Endothelial cell of umbilical vein (primary cell): Measurements from ENCODE around the gene PHTF1. TPM values are rescaled to one million over a fixed set of nuclear protein-coding genes. Genes with fewer than 3 reads are reported as not detected.

Experiments
- BruUV-seq: library from RNA; stranded (reverse); fragments of 400-500 nt; replicated peaks from 2 replicates; lab custom pipeline; 2021; lab: Mats Ljungman, UMichigan
- CTCF ChIA-PET: fragments of 300-600, 350-600 bp; sonication (Branson Sonifier 250); formaldehyde crosslinking; loops from one replicate; lab custom pipeline; 2021; ENCODE audit warnings: antibody characterized with exemption, inconsistent platforms; lab: Charles Lee
- POLR2A ChIA-PET: fragments of 300-600, 350-600 bp; sonication (Branson Sonifier 250); formaldehyde crosslinking; loops from one replicate; lab custom pipeline; 2021; ENCODE audit warnings: antibody characterized with exemption, inconsistent platforms; lab: Charles Lee
- DNase-seq: peaks from one replicate; pipeline ENCODE4 v3.0.0-alpha.2; 2011; ENCODE audit warnings: low read depth, low spot score
- FAIRE-seq: peaks from 2 replicates; lab custom pipeline; 2011; peaks lifted over from hg19 to GRCh38; lab: Jason Lieb, UNC
- H2AFZ ChIP-seq: 2 replicates; pipeline ENCODE4 v1.6.0; 2012; ENCODE audit warnings: low read depth, low read length, control low read depth, inconsistent platforms
- H3K27ac ChIP-seq: 2 replicates; pipeline ENCODE4 v1.5.1; 2011; ENCODE audit warnings: low read depth, mild to moderate bottlenecking, control low read depth, low read length, moderate library complexity; ENCODE audit not compliant: insufficient read depth
- H3K27me3 ChIP-seq, 2 experiments: 2 replicates each; pipeline versions ENCODE4 v1.6.0 to v1.6.1; 2011; ENCODE audit warnings: low read length in 2 of 2, mixed read lengths in 1 of 2; ENCODE audit not compliant: control insufficient read depth in 2 of 2, insufficient read depth in 2 of 2
- H3K36me3 ChIP-seq, 2 experiments: 2 replicates in 1 of 2; 3 replicates in 1 of 2; pipeline ENCODE4 v1.5.1; 2011; ENCODE audit warnings: low read length in 2 of 2, mild to moderate bottlenecking in 1 of 2, moderate library complexity in 1 of 2; ENCODE audit not compliant: control insufficient read depth in 2 of 2, insufficient read depth in 2 of 2; ENCODE audit errors: extremely low read depth in 1 of 2
- H3K4me1 ChIP-seq: 3 replicates; pipeline ENCODE4 v1.5.1; 2011; ENCODE audit warnings: mild to moderate bottlenecking, low read length; ENCODE audit not compliant: control insufficient read depth, insufficient read depth; ENCODE audit errors: extremely low read depth
- H3K4me2 ChIP-seq: 2 replicates; pipeline ENCODE4 v1.6.1; 2011; ENCODE audit warnings: low read length, control low read depth, mixed read lengths; ENCODE audit not compliant: insufficient read depth
- H3K4me3 ChIP-seq, 3 experiments: fragments of 200-600 bp in 1 of 3; sonication (generic), shearing (Covaris generic) in 1 of 3; replicated peaks in 1 of 3; 2 replicates each; pipeline ENCODE4 v1.5.1; 2011 to 2016; ENCODE audit warnings: control low read depth in 3 of 3, low read length in 3 of 3, mild to moderate bottlenecking in 2 of 3, inconsistent platforms in 1 of 3, low read depth in 1 of 3, moderate library complexity in 1 of 3; ENCODE audit not compliant: insufficient read depth in 1 of 3
- H3K79me2 ChIP-seq: 2 replicates; pipeline ENCODE4 v1.6.0; 2012; ENCODE audit warnings: low read length, inconsistent platforms; ENCODE audit not compliant: control insufficient read depth, insufficient read depth
- H3K9ac ChIP-seq: replicated peaks from 2 replicates; pipeline ENCODE3; 2011; ENCODE audit warnings: low read length, control low read depth; ENCODE audit not compliant: insufficient read depth; ENCODE audit errors: extremely low read depth
- H3K9me1 ChIP-seq: replicated peaks from 3 replicates; pipeline ENCODE4 v1.6.0; 2011; ENCODE audit warnings: mild to moderate bottlenecking, low read length; ENCODE audit not compliant: control insufficient read depth, insufficient read depth; ENCODE audit errors: extremely low read depth
- H3K9me3 ChIP-seq: replicated peaks from 2 replicates; pipeline ENCODE4 v1.5.1; 2012; ENCODE audit warnings: low read length, inconsistent platforms; ENCODE audit not compliant: control insufficient read depth, insufficient read depth
- H4K20me1 ChIP-seq: replicated peaks from 2 replicates; pipeline ENCODE3; 2011; ENCODE audit warnings: mild to moderate bottlenecking, low read length; ENCODE audit not compliant: control insufficient read depth, insufficient read depth; ENCODE audit errors: extremely low read depth
- CTCF ChIP-seq, 2 donors: IDR thresholded peaks; 1 replicate in 1 of 2; 2 replicates in 1 of 2; pipeline ENCODE4 v1.5.1; 2011; ENCODE audit warnings: low read length in 2 of 2, mild to moderate bottlenecking in 2 of 2, moderate library complexity in 2 of 2, control low read depth in 1 of 2, inconsistent platforms in 1 of 2, low read depth in 1 of 2; ENCODE audit not compliant: insufficient read depth in 1 of 2; ENCODE audit errors: extremely low read depth in 1 of 2
- EZH2 ChIP-seq: IDR thresholded peaks from 2 replicates; pipeline ENCODE4 v1.6.1; 2012; ENCODE audit warnings: borderline replicate concordance, low read depth, mild to moderate bottlenecking, moderate library complexity, low read length, inconsistent platforms; ENCODE audit not compliant: severe bottlenecking
- FOS ChIP-seq: IDR thresholded peaks from 2 replicates; pipeline ENCODE4 v1.6.1; 2011; ENCODE audit warnings: mild to moderate bottlenecking, low read length, moderate library complexity, borderline replicate concordance; ENCODE audit not compliant: insufficient read depth
- GATA2 ChIP-seq: IDR thresholded peaks from 2 replicates; pipeline ENCODE4 v1.7.0; 2011; ENCODE audit warnings: low read depth, mild to moderate bottlenecking, moderate library complexity, mixed read lengths, low read length; ENCODE audit not compliant: insufficient read length, insufficient read depth
- MAX ChIP-seq: IDR thresholded peaks from 2 replicates; pipeline ENCODE4 v1.6.1; 2011; ENCODE audit not compliant: insufficient read depth, insufficient read length
- MYC ChIP-seq: IDR thresholded peaks from one replicate; pipeline ENCODE4 v1.6.1; 2011; ENCODE audit warnings: mild to moderate bottlenecking, low read depth, low read length
- POLR2A ChIP-seq: IDR thresholded peaks from 2 replicates; pipeline ENCODE4 v1.6.1; 2012; ENCODE audit warnings: low read depth, mild to moderate bottlenecking, control low read depth, low read length
- POLR2AphosphoS5 ChIP-seq: IDR thresholded peaks from 2 replicates; pipeline ENCODE4 v1.6.1; 2012; ENCODE audit warnings: low read depth, mild to moderate bottlenecking, control low read depth, low read length, moderate library complexity; ENCODE audit not compliant: insufficient read depth
- dilution Hi-C: fragments of 300-500 bp; cut with MboI; formaldehyde crosslinking; loops from one replicate; pipeline ENCODE4 v1.15.0; 2019; ENCODE audit warnings: low sequenced_read_pairs; ENCODE audit not compliant: extremely low pct_ligation_motif_present
- intact Hi-C: fragments of 100-400 bp; cut with micrococcal nuclease; formaldehyde crosslinking; loops from one replicate; pipeline ENCODE4 v1.10.0; 2022
- polyA plus RNA-seq, 4 experiments: library from polyadenylated mRNA; depleted of rRNA in 3 of 4; stranded (reverse) in 3 of 4; unstranded in 1 of 4; fragments of >200 nt; gene quantifications; 2 replicates each; pipeline versions ENCODE4 v1.2.1 to v1.2.3, GENCODE V29; 2011 to 2012; ENCODE audit warnings: missing spikeins in 1 of 4
- total RNA-seq: library from RNA; stranded (reverse); gene quantifications from 2 replicates; pipeline ENCODE4 v1.2.3, GENCODE V29; 2021

Gene PHTF1
- total and polyA plus RNA-seq, 2 donors (not counting 3 experiments of a cell fraction or from before 2014, with no cell fraction given), result 26.3 to 62.6 TPM

GRCh38 chr1:113670650-113671049 lies 88.6 kb downstream of the PHTF1 start:
- no peak overlapping the region for H2AFZ ChIP-seq
- POLR2A ChIA-PET, result no interaction called here
- no peaks in the 10 kb centered on the region for H3K79me2 ChIP-seq
- H4K20me1 ChIP-seq, result no peaks in the 10 kb centered on the region
- no peaks in the 10 kb centered on the region for H3K4me1 ChIP-seq
- H3K9me3 ChIP-seq, result no peaks in the 10 kb centered on the region
- H3K36me3 ChIP-seq, result no peaks in the 10 kb centered on the region
- CTCF ChIA-PET, result interaction anchor here (1.2 to 1.9 kb wide), 2 partner anchors 11 to 13 kb away, joined by 4 to 5 read pairs; no protein-coding TSS in a partner anchor
- no TSS peak for BruUV-seq
- no peaks in the 10 kb centered on the region for H3K27me3 ChIP-seq
- H3K4me2 ChIP-seq, result no peak overlapping the region
- H3K27ac ChIP-seq, result no peak overlapping the region
- intact Hi-C loops (no loop called here), dilution Hi-C loops (no loop called here)
- TF ChIP-seq POLR2A (no peak), MYC (no peak), POLR2AphosphoS5 (no peak), CTCF (IDR thresholded peaks at IDR 0.05; ENCODE audit: extremely low read depth in 1 of 2, insufficient read depth in 1 of 2, low read depth in 1 of 2, low read length in 2 of 2) (no peak), FOS (no peak), GATA2 (no peak), EZH2 (no peak), MAX (no peak)
- no peak overlapping the region for H3K4me3 ChIP-seq
- DNase-seq, result no peak
- H3K9ac ChIP-seq, result no peak overlapping the region
- H3K9me1 ChIP-seq, result no peaks in the 10 kb centered on the region
- no peak for FAIRE-seq
